OCI-LY7 (cell line): Measurements from ENCODE around the gene SEMA3G. TPM values are rescaled to one million over a fixed set of nuclear protein-coding genes. Genes with fewer than 3 reads are reported as not detected.

Source experiments
- BruUV-seq: library from RNA; stranded (reverse); fragments of 400-500 nt; replicated peaks from 2 replicates; lab custom pipeline; 2021; lab: Mats Ljungman, UMichigan
- CTCF ChIA-PET: fragments of 300-600 bp; sonication (Branson Sonifier 250); formaldehyde crosslinking; loops from one replicate; lab custom pipeline; 2022; ENCODE audit warnings: antibody characterized with exemption; ENCODE audit not compliant: unreplicated experiment; lab: Charles Lee
- POLR2A ChIA-PET: fragments of 300-600 bp; sonication (Branson Sonifier 250); formaldehyde crosslinking; loops from one replicate; lab custom pipeline; 2022; ENCODE audit warnings: antibody characterized with exemption; lab: Charles Lee
- DNase-seq: peaks from one replicate; pipeline ENCODE4 v3.0.0-alpha.2; 2015; ENCODE audit warnings: low spot score
- H2AFZ ChIP-seq: fragments of 200-600 bp; sonication (generic), shearing (Covaris generic); 2 replicates; pipeline ENCODE4 v1.6.1; 2014; ENCODE audit warnings: mild to moderate bottlenecking, antibody characterized with exemption, low read length, moderate library complexity
- H3K27ac ChIP-seq: fragments of 200-600 bp; sonication (generic); 2 replicates; pipeline ENCODE4 v1.5.1; 2014; ENCODE audit warnings: mixed run types, low read depth, mild to moderate bottlenecking, moderate library complexity, low read length, inconsistent platforms; ENCODE audit not compliant: poor library complexity, severe bottlenecking
- H3K36me3 ChIP-seq: fragments of 200-600 bp; sonication (generic); 2 replicates; pipeline ENCODE4 v1.6.1; 2014; ENCODE audit warnings: mild to moderate bottlenecking, antibody characterized with exemption, low read length, moderate library complexity, mixed read lengths; ENCODE audit not compliant: insufficient read depth
- H3K4me1 ChIP-seq: fragments of 200-600 bp; sonication (generic); 2 replicates; pipeline ENCODE4 v1.5.1; 2014; ENCODE audit warnings: mild to moderate bottlenecking, low read length; ENCODE audit not compliant: insufficient read depth, poor library complexity, severe bottlenecking
- H3K4me2 ChIP-seq: fragments of 200-600 bp; sonication (generic); 2 replicates; pipeline ENCODE4 v1.6.1; 2014; ENCODE audit warnings: mild to moderate bottlenecking, low read length
- H3K4me3 ChIP-seq: fragments of 200-600 bp; sonication (generic); 2 replicates; pipeline ENCODE4 v1.5.1; 2014; ENCODE audit warnings: mild to moderate bottlenecking, low read depth, low read length; ENCODE audit not compliant: poor library complexity, severe bottlenecking
- H3K79me2 ChIP-seq: fragments of 200-600 bp; sonication (generic); 2 replicates; pipeline ENCODE4 v1.6.1; 2016; ENCODE audit warnings: low read depth, mild to moderate bottlenecking, low read length, moderate library complexity, mixed read lengths; ENCODE audit not compliant: insufficient read depth
- H3K9me2 ChIP-seq: fragments of 200-600 bp; sonication (generic); 2 replicates; pipeline ENCODE4 v1.6.1; 2016; ENCODE audit warnings: mild to moderate bottlenecking, low read length, mixed read lengths; ENCODE audit not compliant: insufficient read depth
- H3K9me3 ChIP-seq: fragments of 200-600 bp; sonication (generic); 2 replicates; pipeline ENCODE4 v1.6.1; 2014; ENCODE audit warnings: mild to moderate bottlenecking, mixed run types, low read length, mixed read lengths
- H4K20me1 ChIP-seq: fragments of 200-600 bp; sonication (generic); 2 replicates; pipeline ENCODE4 v1.6.1; 2014; ENCODE audit warnings: mild to moderate bottlenecking, antibody characterized with exemption, low read length, moderate library complexity, mixed read lengths; ENCODE audit not compliant: insufficient read depth
- CTCF ChIP-seq: fragments of 200-600 bp; sonication (generic); conservative IDR thresholded peaks from 2 replicates; pipeline ENCODE4 v1.5.1; 2014; ENCODE audit warnings: mild to moderate bottlenecking, antibody characterized with exemption, low read length, moderate library complexity, mixed read lengths
- EZH2phosphoT487 ChIP-seq: fragments of 200-600 bp; sonication (generic); IDR thresholded peaks from 2 replicates; pipeline ENCODE4 v1.6.1; 2018; ENCODE audit warnings: low read depth, borderline replicate concordance, mild to moderate bottlenecking, mixed run types, antibody characterized with exemption, low read length, moderate library complexity, mixed read lengths
- intact Hi-C: fragments of 100-400 bp; cut with micrococcal nuclease; formaldehyde crosslinking; loops from one replicate; pipeline ENCODE4 v1.10.0; 2022; ENCODE audit not compliant: unreplicated experiment
- total RNA-seq, 2 experiments: library from RNA; depleted of rRNA in 1 of 2; stranded (reverse); fragments of >200 nt in 1 of 2; shearing (Covaris generic) in 1 of 2; gene quantifications; 2 replicates each; pipeline ENCODE4 v1.2.3, GENCODE V29; 2014 to 2022

The SEMA3G gene
- total RNA-seq, 2 experiments from 2014 or later = not detected

- no peak overlapping the region for H2AFZ ChIP-seq
- H3K27ac ChIP-seq = no peak overlapping the region
- DNase-seq = no peak
- BruUV-seq = no TSS peak
- CTCF ChIA-PET = no interaction called here
- TF ChIP-seq CTCF = no peak
- TF ChIP-seq EZH2phosphoT487 = no peak
- H3K79me2 ChIP-seq = no peaks in the 10 kb centered on the region
- intact Hi-C loops = no loop called here
- H3K36me3 ChIP-seq = no peaks in the 10 kb centered on the region
- no peaks in the 10 kb centered on the region for H3K4me1 ChIP-seq
- no peak overlapping the region for H3K4me2 ChIP-seq
- no peak overlapping the region for H3K4me3 ChIP-seq
- H3K9me2 ChIP-seq = no peaks in the 10 kb centered on the region
- H4K20me1 ChIP-seq = no peaks in the 10 kb centered on the region
- POLR2A ChIA-PET = interaction anchor here (0.6 kb wide), 1 partner anchor 162 kb away, joined by 3 read pairs; no protein-coding TSS in a partner anchor
- H3K9me3 ChIP-seq = no peaks in the 10 kb centered on the region
These were observed 51.6 kb downstream of the SEMA3G start for GRCh38 chr3:52393131-52393807.

GRCh38 chr3:52392216-52392930 lies 52.5 kb downstream of the SEMA3G start:
- ChIA-PET CTCF (no interaction called here), POLR2A (no interaction called here)
- Histone ChIP-seq H3K9me2 (no peaks in the 10 kb centered on the region), H3K27ac (no peak overlapping the region), H3K9me3 (no peaks in the 10 kb centered on the region), H3K4me1 (no peaks in the 10 kb centered on the region), H3K4me2 (no peak overlapping the region), H3K36me3 (no peaks in the 10 kb centered on the region), H3K4me3 (no peak overlapping the region), H3K79me2 (no peaks in the 10 kb centered on the region), H4K20me1 (no peaks in the 10 kb centered on the region), H2AFZ (no peak overlapping the region)
- no TSS peak for BruUV-seq
- DNase-seq = no peak
- no peak for TF ChIP-seq CTCF
- no peak for TF ChIP-seq EZH2phosphoT487
- intact Hi-C loops = no loop called here

- Histone ChIP-seq H3K4me1 (no peaks in the 10 kb centered on the region), H4K20me1 (no peaks in the 10 kb centered on the region), H3K4me2 (no peak overlapping the region), H3K27ac (no peak overlapping the region), H3K36me3 (no peaks in the 10 kb centered on the region), H3K9me3 (no peaks in the 10 kb centered on the region), H3K9me2 (no peaks in the 10 kb centered on the region), H2AFZ (no peak overlapping the region), H3K4me3 (no peak overlapping the region), H3K79me2 (no peaks in the 10 kb centered on the region)
- ChIA-PET CTCF (no interaction called here), POLR2A (no interaction called here)
- TF ChIP-seq CTCF (no peak), EZH2phosphoT487 (no peak)
- no peak for DNase-seq
- BruUV-seq = no TSS peak
- intact Hi-C loops = no loop called here
These were observed 53.8 kb downstream of the SEMA3G start for GRCh38 chr3:52391096-52391495.
